HepG2 (cell line): Measurements from ENCODE around the gene SIGMAR1. TPM values are rescaled to one million over a fixed set of nuclear protein-coding genes. Genes with fewer than 3 reads are reported as not detected.

ENCODE experiments used
- ARHGAP35 ChIP-seq: sonication (generic); formaldehyde crosslinking; IDR thresholded peaks from 2 replicates; pipeline ENCODE4 v1.9.0; 2022; ENCODE audit warnings: mild to moderate bottlenecking, inconsistent platforms, moderate library complexity, missing genetic modification reagents, borderline replicate concordance
- CBX1 ChIP-seq: IDR thresholded peaks from one replicate; pipeline ENCODE4 v1.6.1; 2016; ENCODE audit warnings: antibody characterized with exemption, low read depth
- EEA1 ChIP-seq: sonication (generic); formaldehyde crosslinking; IDR thresholded peaks from 2 replicates; pipeline ENCODE4 v1.5.1; 2020; ENCODE audit warnings: mild to moderate bottlenecking, missing genetic modification reagents, borderline replicate concordance
- KLF13 ChIP-seq: sonication (generic); formaldehyde crosslinking; IDR thresholded peaks from 2 replicates; pipeline ENCODE4 v1.4.0; 2020; ENCODE audit warnings: mild to moderate bottlenecking, missing genetic modification reagents
- LRRFIP1 ChIP-seq: sonication (generic); formaldehyde crosslinking; conservative IDR thresholded peaks from 2 replicates; pipeline ENCODE4 v1.4.0; 2020; ENCODE audit warnings: missing genetic modification reagents
- ZBTB3 ChIP-seq: sonication (generic); formaldehyde crosslinking; IDR thresholded peaks from 2 replicates; pipeline ENCODE4 v1.4.0; 2020; ENCODE audit warnings: low read depth, mild to moderate bottlenecking, moderate library complexity, missing genetic modification reagents, borderline replicate concordance
- ZBTB7A ChIP-seq: sonication (generic); formaldehyde crosslinking; IDR thresholded peaks from 2 replicates; pipeline ENCODE4 v1.8.0; 2022; ENCODE audit warnings: mild to moderate bottlenecking, missing genetic modification reagents
- ZNF138 ChIP-seq: sonication (generic); formaldehyde crosslinking; IDR thresholded peaks from 2 replicates; pipeline ENCODE4 v1.5.0; 2020; ENCODE audit warnings: mild to moderate bottlenecking, low read depth, missing genetic modification reagents
- ZNF264 ChIP-seq: sonication (generic); formaldehyde crosslinking; IDR thresholded peaks from 2 replicates; pipeline ENCODE4 v1.4.0; 2020; ENCODE audit warnings: missing genetic modification reagents
- ZNF335 ChIP-seq: sonication (generic); formaldehyde crosslinking; IDR thresholded peaks from 2 replicates; pipeline ENCODE4 v1.4.0; 2020; ENCODE audit warnings: missing genetic modification reagents
- ZNF484 ChIP-seq: sonication (generic); formaldehyde crosslinking; IDR thresholded peaks from 2 replicates; pipeline ENCODE4 v1.5.1; 2020; ENCODE audit warnings: mild to moderate bottlenecking, low read depth, missing genetic modification reagents, borderline replicate concordance
- ZNF746 ChIP-seq: sonication (generic); formaldehyde crosslinking; IDR thresholded peaks from 2 replicates; pipeline ENCODE4 v1.8.0; 2022; ENCODE audit warnings: mild to moderate bottlenecking, missing genetic modification reagents
- ZNF773 ChIP-seq: sonication (generic); formaldehyde crosslinking; IDR thresholded peaks from 2 replicates; pipeline ENCODE4 v1.4.0; 2020; ENCODE audit warnings: missing genetic modification reagents, borderline replicate concordance
- ZNF790 ChIP-seq: sonication (generic); formaldehyde crosslinking; IDR thresholded peaks from 2 replicates; pipeline ENCODE4 v1.8.0; 2022; ENCODE audit warnings: missing genetic modification reagents, mild to moderate bottlenecking, borderline replicate concordance
- polyA plus RNA-seq, 8 experiments: library from polyadenylated mRNA; depleted of rRNA in 3 of 8; stranded (reverse) in 7 of 8; unstranded in 1 of 8; fragments of >200 nt; fragmentation: Illumina TruSeq in 4 of 8; extraction: Trizol in 4 of 8; gene quantifications; 2 replicates each; pipeline versions ENCODE4 v1.2.1 to v1.2.3, GENCODE V29; 2011 to 2016; ENCODE audit warnings: low read depth in 4 of 8, missing spikeins in 1 of 8, mixed read lengths in 1 of 8; ENCODE audit not compliant: insufficient read depth in 1 of 8
- total RNA-seq, 5 experiments: library from RNA; depleted of rRNA; stranded (reverse); fragments of >200 nt; fragmentation: Illumina TruSeq; extraction: Trizol; gene quantifications; 2 replicates each; pipeline ENCODE4 v1.2.3, GENCODE V29; 2016; ENCODE audit warnings: low read depth in 1 of 5
- TF ChIP-seq, protein P1 (sequence below): IDR thresholded peaks from 2 replicates; pipeline ENCODE4 v1.4.0; 2020; ENCODE audit warnings: mild to moderate bottlenecking, missing genetic modification reagents
- TF ChIP-seq, protein P2 (sequence below): sonication (generic); formaldehyde crosslinking; IDR thresholded peaks from 2 replicates; pipeline ENCODE4 v1.4.0; 2020; ENCODE audit warnings: mild to moderate bottlenecking, missing genetic modification reagents
- TF ChIP-seq, protein P3 (sequence below): sonication (generic); formaldehyde crosslinking; IDR thresholded peaks from 2 replicates; pipeline ENCODE4 v1.8.1; 2023; ENCODE audit warnings: mild to moderate bottlenecking, moderate library complexity, missing genetic modification reagents
- TF ChIP-seq, protein P4 (sequence below): sonication (generic); formaldehyde crosslinking; IDR thresholded peaks from 2 replicates; pipeline ENCODE4 v1.4.0; 2020; ENCODE audit warnings: missing genetic modification reagents, borderline replicate concordance

Gene SIGMAR1
- total and polyA plus RNA-seq, 2 of the 13 experiments (the other 11 are each of a cell fraction or from before 2014, with no cell fraction given) = 38.9 to 60.8 TPM

DNA sequence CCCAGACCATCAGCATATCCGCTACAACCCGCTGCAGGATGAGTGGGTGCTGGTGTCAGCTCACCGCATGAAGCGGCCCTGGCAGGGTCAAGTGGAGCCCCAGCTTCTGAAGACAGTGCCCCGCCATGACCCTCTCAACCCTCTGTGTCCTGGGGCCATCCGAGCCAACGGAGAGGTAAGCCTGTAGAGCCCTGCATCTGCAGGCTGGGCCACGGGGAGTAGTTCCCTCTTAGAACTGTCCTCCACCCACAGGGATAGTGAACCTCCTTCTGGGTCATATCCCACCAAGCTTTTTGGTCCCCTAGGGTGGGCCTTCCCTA is 9.5 kb upstream of the SIGMAR1 start (continued):
- TF ChIP-seq LRRFIP1 (CRISPR knock-in tag) (no peak), ZNF264 (no peak), ZBTB3 (0 out of 2 replicates have a peak, but pooled peaks have one; percentile 2), ZNF335 (CRISPR knock-in tag) (no peak), EEA1 (CRISPR knock-in tag) (no peak), ZNF773 (CRISPR knock-in tag) (no peak), ARHGAP35 (CRISPR knock-in tag) (no peak), ZBTB7A (CRISPR knock-in tag) (no peak), ZNF484 (CRISPR knock-in tag) (no peak), KLF13 (CRISPR knock-in tag) (no peak), ZNF746 (CRISPR knock-in tag) (no peak), ZNF790 (CRISPR knock-in tag) (peak; percentile 23; the same call in 1 of the 2 replicates), ZNF138 (no peak), CBX1 (no peak)
- TF ChIP-seq, protein P1, sequence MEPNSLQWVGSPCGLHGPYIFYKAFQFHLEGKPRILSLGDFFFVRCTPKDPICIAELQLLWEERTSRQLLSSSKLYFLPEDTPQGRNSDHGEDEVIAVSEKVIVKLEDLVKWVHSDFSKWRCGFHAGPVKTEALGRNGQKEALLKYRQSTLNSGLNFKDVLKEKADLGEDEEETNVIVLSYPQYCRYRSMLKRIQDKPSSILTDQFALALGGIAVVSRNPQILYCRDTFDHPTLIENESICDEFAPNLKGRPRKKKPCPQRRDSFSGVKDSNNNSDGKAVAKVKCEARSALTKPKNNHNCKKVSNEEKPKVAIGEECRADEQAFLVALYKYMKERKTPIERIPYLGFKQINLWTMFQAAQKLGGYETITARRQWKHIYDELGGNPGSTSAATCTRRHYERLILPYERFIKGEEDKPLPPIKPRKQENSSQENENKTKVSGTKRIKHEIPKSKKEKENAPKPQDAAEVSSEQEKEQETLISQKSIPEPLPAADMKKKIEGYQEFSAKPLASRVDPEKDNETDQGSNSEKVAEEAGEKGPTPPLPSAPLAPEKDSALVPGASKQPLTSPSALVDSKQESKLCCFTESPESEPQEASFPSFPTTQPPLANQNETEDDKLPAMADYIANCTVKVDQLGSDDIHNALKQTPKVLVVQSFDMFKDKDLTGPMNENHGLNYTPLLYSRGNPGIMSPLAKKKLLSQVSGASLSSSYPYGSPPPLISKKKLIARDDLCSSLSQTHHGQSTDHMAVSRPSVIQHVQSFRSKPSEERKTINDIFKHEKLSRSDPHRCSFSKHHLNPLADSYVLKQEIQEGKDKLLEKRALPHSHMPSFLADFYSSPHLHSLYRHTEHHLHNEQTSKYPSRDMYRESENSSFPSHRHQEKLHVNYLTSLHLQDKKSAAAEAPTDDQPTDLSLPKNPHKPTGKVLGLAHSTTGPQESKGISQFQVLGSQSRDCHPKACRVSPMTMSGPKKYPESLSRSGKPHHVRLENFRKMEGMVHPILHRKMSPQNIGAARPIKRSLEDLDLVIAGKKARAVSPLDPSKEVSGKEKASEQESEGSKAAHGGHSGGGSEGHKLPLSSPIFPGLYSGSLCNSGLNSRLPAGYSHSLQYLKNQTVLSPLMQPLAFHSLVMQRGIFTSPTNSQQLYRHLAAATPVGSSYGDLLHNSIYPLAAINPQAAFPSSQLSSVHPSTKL (CRISPR knock-in tag) = no peak
- TF ChIP-seq, protein P2, sequence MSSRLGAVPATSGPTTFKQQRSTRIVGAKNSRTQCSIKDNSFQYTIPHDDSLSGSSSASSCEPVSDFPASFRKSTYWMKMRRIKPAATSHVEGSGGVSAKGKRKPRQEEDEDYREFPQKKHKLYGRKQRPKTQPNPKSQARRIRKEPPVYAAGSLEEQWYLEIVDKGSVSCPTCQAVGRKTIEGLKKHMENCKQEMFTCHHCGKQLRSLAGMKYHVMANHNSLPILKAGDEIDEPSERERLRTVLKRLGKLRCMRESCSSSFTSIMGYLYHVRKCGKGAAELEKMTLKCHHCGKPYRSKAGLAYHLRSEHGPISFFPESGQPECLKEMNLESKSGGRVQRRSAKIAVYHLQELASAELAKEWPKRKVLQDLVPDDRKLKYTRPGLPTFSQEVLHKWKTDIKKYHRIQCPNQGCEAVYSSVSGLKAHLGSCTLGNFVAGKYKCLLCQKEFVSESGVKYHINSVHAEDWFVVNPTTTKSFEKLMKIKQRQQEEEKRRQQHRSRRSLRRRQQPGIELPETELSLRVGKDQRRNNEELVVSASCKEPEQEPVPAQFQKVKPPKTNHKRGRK (CRISPR knock-in tag) = no peak
- TF ChIP-seq, protein P3, sequence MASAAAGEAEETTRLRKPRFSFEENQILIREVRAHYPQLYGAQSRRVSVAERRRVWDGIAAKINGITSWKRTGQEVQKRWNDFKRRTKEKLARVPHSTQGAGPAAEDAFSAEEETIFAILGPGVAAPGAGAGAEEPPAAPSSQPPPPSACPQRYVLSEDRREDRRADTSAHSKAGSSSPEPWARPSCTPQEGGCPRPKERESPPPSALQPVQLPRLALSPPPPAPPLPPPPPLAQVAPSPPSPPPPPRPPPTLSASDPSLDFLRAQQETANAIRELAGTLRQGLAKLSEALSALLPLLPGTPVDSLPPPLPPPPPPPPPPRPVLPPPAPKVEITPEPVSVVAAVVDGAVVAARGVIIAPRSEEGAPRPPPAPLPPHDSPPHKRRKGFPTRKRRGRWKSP (CRISPR knock-in tag) = 0 out of 2 replicates have a peak, but pooled peaks have one; percentile 4
- TF ChIP-seq, protein P4, sequence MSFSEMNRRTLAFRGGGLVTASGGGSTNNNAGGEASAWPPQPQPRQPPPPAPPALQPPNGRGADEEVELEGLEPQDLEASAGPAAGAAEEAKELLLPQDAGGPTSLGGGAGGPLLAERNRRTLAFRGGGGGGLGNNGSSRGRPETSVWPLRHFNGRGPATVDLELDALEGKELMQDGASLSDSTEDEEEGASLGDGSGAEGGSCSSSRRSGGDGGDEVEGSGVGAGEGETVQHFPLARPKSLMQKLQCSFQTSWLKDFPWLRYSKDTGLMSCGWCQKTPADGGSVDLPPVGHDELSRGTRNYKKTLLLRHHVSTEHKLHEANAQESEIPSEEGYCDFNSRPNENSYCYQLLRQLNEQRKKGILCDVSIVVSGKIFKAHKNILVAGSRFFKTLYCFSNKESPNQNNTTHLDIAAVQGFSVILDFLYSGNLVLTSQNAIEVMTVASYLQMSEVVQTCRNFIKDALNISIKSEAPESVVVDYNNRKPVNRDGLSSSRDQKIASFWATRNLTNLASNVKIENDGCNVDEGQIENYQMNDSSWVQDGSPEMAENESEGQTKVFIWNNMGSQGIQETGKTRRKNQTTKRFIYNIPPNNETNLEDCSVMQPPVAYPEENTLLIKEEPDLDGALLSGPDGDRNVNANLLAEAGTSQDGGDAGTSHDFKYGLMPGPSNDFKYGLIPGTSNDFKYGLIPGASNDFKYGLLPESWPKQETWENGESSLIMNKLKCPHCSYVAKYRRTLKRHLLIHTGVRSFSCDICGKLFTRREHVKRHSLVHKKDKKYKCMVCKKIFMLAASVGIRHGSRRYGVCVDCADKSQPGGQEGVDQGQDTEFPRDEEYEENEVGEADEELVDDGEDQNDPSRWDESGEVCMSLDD (CRISPR knock-in tag) = no peak
